Spleen (tissue), 7 donors: ENCODE results near the gene TENT4B.

Source experiments
- POLR2A ChIP-seq, 3 donors: fragments of 450-650 bp; IDR thresholded peaks; one replicate each; pipeline ENCODE4 v1.5.1; 2017; ENCODE audit warnings: antibody characterized with exemption in 3 of 3, mild to moderate bottlenecking in 1 of 3
- TF ChIP-seq, protein P1 (sequence below), 11 experiments: fragments of 200-600 bp in 7 of 11; fragments of 450-650 bp in 4 of 11; sonication (generic) in 4 of 11; IDR thresholded peaks in 8 of 11; conservative IDR thresholded peaks in 3 of 11; 1 replicate in 7 of 11; 2 replicates in 4 of 11; pipeline versions ENCODE4 v1.4.0 to v1.8.0; 2016 to 2021; ENCODE audit warnings: antibody characterized with exemption in 11 of 11, inconsistent platforms in 4 of 11, mild to moderate bottlenecking in 1 of 11
- donor health status: DM: no; HTN: no; CAD: no; lungs with moderate emphysema.
- donor health status: DM: no; HTN: no; CAD: no.
- donor health status: DM: no; HTN: no; CAD: no.

DNA sequence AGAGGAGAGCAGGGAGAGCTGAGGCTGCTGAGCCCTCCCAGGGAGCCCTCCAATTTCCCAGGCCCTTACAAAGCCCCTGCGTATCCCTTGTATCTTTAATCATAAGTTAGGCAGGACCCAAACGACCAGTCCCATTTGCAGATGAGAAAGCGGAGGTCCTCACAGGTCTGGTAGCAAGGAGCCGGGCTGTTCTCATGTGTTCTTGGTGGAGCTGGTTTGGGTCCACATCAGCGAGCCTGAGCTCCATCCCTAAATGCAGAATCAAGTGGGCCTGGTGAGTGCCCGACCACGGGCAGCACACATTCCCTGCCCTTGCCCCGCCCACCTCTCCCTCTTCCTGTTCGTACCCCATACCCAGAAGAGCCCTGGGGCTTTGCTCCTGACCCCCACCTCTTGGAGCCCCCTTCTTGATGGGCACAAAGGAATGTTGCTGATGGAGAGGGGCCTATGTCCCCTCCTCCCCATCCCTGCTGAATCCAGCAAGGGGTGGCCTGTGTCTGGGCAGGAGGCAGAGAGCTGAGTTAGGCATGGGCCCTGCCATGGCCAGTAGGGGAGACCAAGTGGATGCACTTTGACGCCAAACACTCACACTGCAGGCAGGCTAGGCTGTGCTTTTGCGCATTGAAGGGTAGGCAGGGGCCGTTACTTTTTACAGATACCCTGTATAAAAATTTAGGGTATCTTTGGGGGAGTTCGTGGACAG, 95.0 kb downstream of the TENT4B start:
- TF ChIP-seq, protein P1, sequence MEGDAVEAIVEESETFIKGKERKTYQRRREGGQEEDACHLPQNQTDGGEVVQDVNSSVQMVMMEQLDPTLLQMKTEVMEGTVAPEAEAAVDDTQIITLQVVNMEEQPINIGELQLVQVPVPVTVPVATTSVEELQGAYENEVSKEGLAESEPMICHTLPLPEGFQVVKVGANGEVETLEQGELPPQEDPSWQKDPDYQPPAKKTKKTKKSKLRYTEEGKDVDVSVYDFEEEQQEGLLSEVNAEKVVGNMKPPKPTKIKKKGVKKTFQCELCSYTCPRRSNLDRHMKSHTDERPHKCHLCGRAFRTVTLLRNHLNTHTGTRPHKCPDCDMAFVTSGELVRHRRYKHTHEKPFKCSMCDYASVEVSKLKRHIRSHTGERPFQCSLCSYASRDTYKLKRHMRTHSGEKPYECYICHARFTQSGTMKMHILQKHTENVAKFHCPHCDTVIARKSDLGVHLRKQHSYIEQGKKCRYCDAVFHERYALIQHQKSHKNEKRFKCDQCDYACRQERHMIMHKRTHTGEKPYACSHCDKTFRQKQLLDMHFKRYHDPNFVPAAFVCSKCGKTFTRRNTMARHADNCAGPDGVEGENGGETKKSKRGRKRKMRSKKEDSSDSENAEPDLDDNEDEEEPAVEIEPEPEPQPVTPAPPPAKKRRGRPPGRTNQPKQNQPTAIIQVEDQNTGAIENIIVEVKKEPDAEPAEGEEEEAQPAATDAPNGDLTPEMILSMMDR (IDR thresholded peaks at IDR 0.05 in 8 of 11, conservative IDR thresholded peaks at IDR 0.05 in 3 of 11) = no peak
- no peak for TF ChIP-seq POLR2A (IDR thresholded peaks at IDR 0.05)
